ENCODE measurements around the gene BLZF1. TPM values are rescaled to one million over a fixed set of nuclear protein-coding genes. Genes with fewer than 3 reads are reported as not detected.

BLZF1 gene
- total and polyA plus RNA-seq, 2 of the 8 experiments (the other 6 are each of a cell fraction or from before 2014, with no cell fraction given) = 1.8 to 10.3 TPM

- no peak overlapping the region for H2BK5ac ChIP-seq (ENCODE audit: low read depth, low read length)
- no peak overlapping the region for H3K4ac ChIP-seq (replicated peaks; ENCODE audit: insufficient read length, low read depth, low read length)
- no peak overlapping the region for H4K8ac ChIP-seq (ENCODE audit: extremely low read depth, insufficient read depth, low read length)
- H3K23me2 ChIP-seq (ENCODE audit: low read depth, low read length) = no peaks in the 10 kb centered on the region
- H3K79me2 ChIP-seq (ENCODE audit: control insufficient read depth in 1 of 2, insufficient read depth in 2 of 2, low read length in 2 of 2) = no peaks in the 10 kb centered on the region
- no peak overlapping the region for H4K91ac ChIP-seq (replicated peaks; ENCODE audit: insufficient read length, low read length)
- H4K20me1 ChIP-seq (replicated peaks in 1 of 2; ENCODE audit: control insufficient read depth in 1 of 2, insufficient read depth in 2 of 2, low read length in 2 of 2) = no peaks in the 10 kb centered on the region
- H3K27ac ChIP-seq (ENCODE audit: low read depth, low read length) = no peak overlapping the region
- H3K27me3 ChIP-seq (replicated peaks in 1 of 4; ENCODE audit: control insufficient read depth in 3 of 4, extremely low read depth in 1 of 4, insufficient read depth in 3 of 4, low read length in 3 of 4) = no peaks in the 10 kb centered on the region
- H3K79me1 ChIP-seq (ENCODE audit: low read depth, low read length) = no peaks in the 10 kb centered on the region
- no peak overlapping the region for H4K5ac ChIP-seq (ENCODE audit: insufficient read length, low read depth, low read length)
- H3K9ac ChIP-seq (replicated peaks in 1 of 4; ENCODE audit: extremely low read depth in 1 of 4, low read depth in 3 of 4, low read length in 3 of 4) = no peak overlapping the region
- H2AFZ ChIP-seq (ENCODE audit: low read length) = no peak overlapping the region
- TF ChIP-seq NANOG (IDR thresholded peaks at IDR 0.05; ENCODE audit: insufficient read depth, low read depth, low read length, poor library complexity, severe bottlenecking) (no peak), CHD2 (IDR thresholded peaks at IDR 0.05; ENCODE audit: low read length) (no peak), TEAD4 (IDR thresholded peaks at IDR 0.05; ENCODE audit: low read depth, low read length) (no peak), PHF8 (conservative IDR thresholded peaks at IDR 0.05; ENCODE audit: low read depth, low read length) (no peak), RNF2 (IDR thresholded peaks at IDR 0.05; ENCODE audit: borderline replicate concordance, low read depth, low read length, missing control alignments, poor library complexity, severe bottlenecking) (no peak)
- no peak overlapping the region for H3K4me3 ChIP-seq (ENCODE audit: extremely low read depth in 1 of 4, insufficient read depth in 2 of 4, low read depth in 3 of 4, low read length in 4 of 4)
- ChIA-PET CTCF (ENCODE audit: partially characterized antibody) (no interaction called here), POLR2A (ENCODE audit: partially characterized antibody) (no interaction called here)
- no peak overlapping the region for H3K4me2 ChIP-seq (ENCODE audit: insufficient read depth in 1 of 2, low read depth in 2 of 2, low read length in 2 of 2)
- H2AK5ac ChIP-seq (ENCODE audit: low read depth, low read length) = no peak overlapping the region
- H3K9me3 ChIP-seq (ENCODE audit: insufficient read depth in 2 of 2, low read depth in 1 of 2, low read length in 1 of 2) = no peaks in the 10 kb centered on the region
- no peak overlapping the region for H2BK15ac ChIP-seq (ENCODE audit: low read length)
- no peaks in the 10 kb centered on the region for H3K4me1 ChIP-seq (replicated peaks in 1 of 4; ENCODE audit: control insufficient read depth in 3 of 4, insufficient read depth in 4 of 4, low read length in 3 of 4)
- no peak overlapping the region for H2BK120ac ChIP-seq (replicated peaks; ENCODE audit: low read depth, low read length)
- no peak overlapping the region for H3K14ac ChIP-seq (ENCODE audit: insufficient read length)
- no peak overlapping the region for H2BK20ac ChIP-seq (ENCODE audit: low read length)
- no peak overlapping the region for H3K56ac ChIP-seq (replicated peaks; ENCODE audit: insufficient read length, low read depth, low read length)
- FAIRE-seq (no peak), DNase-seq (ENCODE audit: low read depth in 1 of 2, low spot score in 2 of 2) (no peak)
- H3K18ac ChIP-seq (ENCODE audit: extremely low read depth, low read length) = no peak overlapping the region
- H3K23ac ChIP-seq (ENCODE audit: insufficient read length) = no peak overlapping the region
- peaks cover 0 to 12% (median 9%) of the 10 kb centered on the region in 4 experiments; a peak in 4 of 8 replicates for H3K36me3 ChIP-seq (ENCODE audit: control insufficient read depth in 2 of 4, insufficient read depth in 4 of 4, low read length in 3 of 4)
- H2BK12ac ChIP-seq (ENCODE audit: low read depth, low read length) = no peak overlapping the region
Measured at GRCh38 chr1:169387399-169387798, 19.4 kb downstream of the BLZF1 start.
